GM23338 (cell line): ENCODE measurements around the gene ZNF804B. TPM values are rescaled to one million over a fixed set of nuclear protein-coding genes. Genes with fewer than 3 reads are reported as not detected.

ENCODE experiments used
- ATAC-seq: fragments of 200-7000 bp; cut with Tn5 transposase; 3 replicates; pipeline ENCODE4 v1.9.1; 2020
- DNase-seq: peaks from one replicate; pipeline ENCODE4 v3.0.0-alpha.2; 2015; ENCODE audit warnings: low spot score
- H2AFZ ChIP-seq: fragments of 200-600 bp; sonication (generic); 2 replicates; pipeline ENCODE4 v1.8.0; 2016; ENCODE audit warnings: antibody characterized with exemption, mild to moderate bottlenecking, moderate library complexity
- H3F3A ChIP-seq: fragments of 200-600 bp; sonication (generic); replicated peaks from 2 replicates; pipeline ENCODE4 v1.8.0; 2017; ENCODE audit warnings: antibody characterized with exemption, mixed run types, low read depth
- H3K27ac ChIP-seq: fragments of 200-600 bp; sonication (generic); 2 replicates; pipeline ENCODE4 v1.6.1; 2016; ENCODE audit warnings: low read depth
- H3K27me3 ChIP-seq: fragments of 200-600 bp; sonication (generic); 2 replicates; pipeline ENCODE4 v1.8.0; 2016; ENCODE audit warnings: mild to moderate bottlenecking, mixed run types, moderate library complexity; ENCODE audit not compliant: insufficient read depth
- H3K36me3 ChIP-seq: fragments of 200-600 bp; sonication (generic); 2 replicates; pipeline ENCODE4 v1.8.0; 2016; ENCODE audit warnings: mild to moderate bottlenecking; ENCODE audit not compliant: insufficient read depth
- H3K4me1 ChIP-seq: fragments of 200-600 bp; sonication (generic); 2 replicates; pipeline ENCODE4 v1.8.0; 2016; ENCODE audit warnings: mild to moderate bottlenecking, moderate library complexity; ENCODE audit not compliant: insufficient read depth
- H3K4me2 ChIP-seq: fragments of 200-600 bp; sonication (generic); 2 replicates; pipeline ENCODE4 v1.7.1; 2017; ENCODE audit warnings: mixed run types
- H3K4me3 ChIP-seq: fragments of 200-600 bp; sonication (generic); 2 replicates; pipeline ENCODE4 v1.6.1; 2016; ENCODE audit warnings: mixed run types
- H3K79me2 ChIP-seq: fragments of 200-600 bp; sonication (generic); replicated peaks from 2 replicates; pipeline ENCODE4 v1.8.0; 2017; ENCODE audit warnings: mild to moderate bottlenecking; ENCODE audit not compliant: insufficient read depth
- H3K9me2 ChIP-seq: fragments of 200-600 bp; sonication (generic); 2 replicates; pipeline ENCODE4 v1.8.0; 2017; ENCODE audit not compliant: insufficient read depth
- H4K20me1 ChIP-seq: fragments of 200-600 bp; sonication (generic); replicated peaks from 2 replicates; pipeline ENCODE4 v1.8.0; 2017; ENCODE audit warnings: mild to moderate bottlenecking; ENCODE audit not compliant: insufficient read depth
- H3K27ac Mint-ChIP-seq: 2 replicates; pipeline ENCODE4 v1.8.0; 2020; ENCODE audit warnings: inconsistent platforms, mild to moderate bottlenecking, moderate library complexity, mixed read lengths
- H3K27me3 Mint-ChIP-seq: 3 replicates; pipeline ENCODE4 v1.8.0; 2022; ENCODE audit warnings: low read depth, mild to moderate bottlenecking, moderate library complexity, mixed read lengths, inconsistent platforms; ENCODE audit not compliant: insufficient read depth, poor library complexity
- H3K36me3 Mint-ChIP-seq: 3 replicates; pipeline ENCODE4 v1.8.0; 2021; ENCODE audit warnings: low read depth, mild to moderate bottlenecking, inconsistent platforms, moderate library complexity, mixed read lengths
- H3K4me1 Mint-ChIP-seq: 3 replicates; pipeline ENCODE4 v1.8.0; 2020; ENCODE audit warnings: mild to moderate bottlenecking, inconsistent platforms, mixed read lengths
- H3K4me3 Mint-ChIP-seq: 3 replicates; pipeline ENCODE4 v1.8.0; 2021; ENCODE audit warnings: moderate library complexity, mild to moderate bottlenecking, inconsistent platforms, mixed read lengths
- H3K9me3 Mint-ChIP-seq: 3 replicates; pipeline ENCODE4 v1.8.0; 2020; ENCODE audit warnings: moderate library complexity, mild to moderate bottlenecking, inconsistent platforms, mixed read lengths
- EZH2 ChIP-seq: fragments of 200-600 bp; sonication (generic); IDR thresholded peaks from one replicate; pipeline ENCODE4 v1.8.0; 2017; ENCODE audit warnings: antibody characterized with exemption, mild to moderate bottlenecking, low read depth; ENCODE audit not compliant: unreplicated experiment
- NANOG ChIP-seq: IDR thresholded peaks from 2 replicates; pipeline ENCODE4 v1.6.1; 2016; ENCODE audit warnings: antibody characterized with exemption, borderline replicate concordance
- POLR2AphosphoS5 ChIP-seq: IDR thresholded peaks from 2 replicates; pipeline ENCODE4 v1.6.1; 2016; ENCODE audit warnings: antibody characterized with exemption, low read depth
- STAT1 ChIP-seq: IDR thresholded peaks from one replicate; pipeline ENCODE4 v1.6.1; 2016; ENCODE audit warnings: antibody characterized with exemption; ENCODE audit not compliant: unreplicated experiment
- ZNF114 ChIP-seq: fragments of 250-450 bp; sonication (Bioruptor Pico); IDR thresholded peaks from 2 replicates; pipeline ENCODE4 v1.5.0; 2020; ENCODE audit warnings: mild to moderate bottlenecking, moderate library complexity
- ZNF331 ChIP-seq: fragments of 250-450 bp; sonication (Bioruptor Pico); IDR thresholded peaks from 2 replicates; pipeline ENCODE4 v1.5.0; 2020; ENCODE audit warnings: low read depth, mild to moderate bottlenecking, moderate library complexity
- polyA plus RNA-seq: library from polyadenylated mRNA; unstranded; fragments of >200 nt; fragmentation: Nextera tagmentation; extraction: Ambion mirVana; gene quantifications from 2 replicates; pipeline ENCODE4 v1.2.1, GENCODE V29; 2016
- total RNA-seq: library from RNA; depleted of rRNA; stranded (reverse); fragments of >200 nt; shearing (Covaris generic); gene quantifications from 2 replicates; pipeline ENCODE4 v1.2.3, GENCODE V29; 2014
- TF ChIP-seq, protein P1 (sequence below): IDR thresholded peaks from one replicate; pipeline ENCODE4 v1.6.1; 2018; ENCODE audit warnings: antibody characterized with exemption; ENCODE audit not compliant: unreplicated experiment
- TF ChIP-seq, protein P2 (sequence below), 2 experiments: fragments of 200-600 bp in 1 of 2; sonication (generic) in 1 of 2; conservative IDR thresholded peaks; 2 replicates each; pipeline versions ENCODE4 v1.5.1 to v1.6.1; 2016 to 2017; ENCODE audit warnings: antibody characterized with exemption in 2 of 2, low read depth in 2 of 2, mild to moderate bottlenecking in 2 of 2, moderate library complexity in 1 of 2

The ZNF804B gene
- total and polyA plus RNA-seq, 2 experiments from 2014 or later = not detected

DNA sequence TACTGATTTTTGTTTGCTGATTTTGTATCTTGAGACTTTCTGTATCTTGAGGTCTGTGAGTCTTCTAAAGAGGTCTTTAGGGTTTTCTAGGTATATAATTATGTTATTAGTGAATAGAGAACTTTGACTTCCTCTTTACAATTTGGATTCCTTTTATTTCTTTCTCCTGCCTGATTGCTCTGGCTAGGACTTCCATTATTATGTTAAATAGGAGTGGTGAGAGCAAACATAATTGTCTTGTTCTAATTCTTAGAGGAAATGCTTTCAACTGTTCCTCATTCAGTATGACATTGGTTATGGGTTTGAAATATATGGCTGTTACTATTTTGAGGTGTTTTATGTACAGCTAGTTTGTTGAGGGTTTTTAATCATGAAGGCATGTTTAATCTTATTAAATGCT lies 344.1 kb downstream of the ZNF804B start:
- H3K27ac ChIP-seq = no peak overlapping the region
- peaks cover 17% of the 10 kb centered on the region for H3K4me1 ChIP-seq
- H3F3A ChIP-seq = no peaks in the 10 kb centered on the region
- no peaks in the 10 kb centered on the region for H3K27me3 ChIP-seq
- DNase-seq (peak; percentile 19), ATAC-seq (no peak)
- Mint-ChIP-seq H3K36me3 (peaks cover 21% of the 10 kb centered on the region), H3K27me3 (no peaks in the 10 kb centered on the region), H3K27ac (peak overlapping the region; percentile 86; the same call in 1 of the 2 replicates), H3K4me1 (peaks cover 18% of the 10 kb centered on the region), H3K9me3 (peaks cover 10% of the 10 kb centered on the region; the same call in 2 of the 3 replicates), H3K4me3 (no peak overlapping the region)
- no peaks in the 10 kb centered on the region for H3K36me3 ChIP-seq
- no peak overlapping the region for H2AFZ ChIP-seq
- TF ChIP-seq, protein P1, sequence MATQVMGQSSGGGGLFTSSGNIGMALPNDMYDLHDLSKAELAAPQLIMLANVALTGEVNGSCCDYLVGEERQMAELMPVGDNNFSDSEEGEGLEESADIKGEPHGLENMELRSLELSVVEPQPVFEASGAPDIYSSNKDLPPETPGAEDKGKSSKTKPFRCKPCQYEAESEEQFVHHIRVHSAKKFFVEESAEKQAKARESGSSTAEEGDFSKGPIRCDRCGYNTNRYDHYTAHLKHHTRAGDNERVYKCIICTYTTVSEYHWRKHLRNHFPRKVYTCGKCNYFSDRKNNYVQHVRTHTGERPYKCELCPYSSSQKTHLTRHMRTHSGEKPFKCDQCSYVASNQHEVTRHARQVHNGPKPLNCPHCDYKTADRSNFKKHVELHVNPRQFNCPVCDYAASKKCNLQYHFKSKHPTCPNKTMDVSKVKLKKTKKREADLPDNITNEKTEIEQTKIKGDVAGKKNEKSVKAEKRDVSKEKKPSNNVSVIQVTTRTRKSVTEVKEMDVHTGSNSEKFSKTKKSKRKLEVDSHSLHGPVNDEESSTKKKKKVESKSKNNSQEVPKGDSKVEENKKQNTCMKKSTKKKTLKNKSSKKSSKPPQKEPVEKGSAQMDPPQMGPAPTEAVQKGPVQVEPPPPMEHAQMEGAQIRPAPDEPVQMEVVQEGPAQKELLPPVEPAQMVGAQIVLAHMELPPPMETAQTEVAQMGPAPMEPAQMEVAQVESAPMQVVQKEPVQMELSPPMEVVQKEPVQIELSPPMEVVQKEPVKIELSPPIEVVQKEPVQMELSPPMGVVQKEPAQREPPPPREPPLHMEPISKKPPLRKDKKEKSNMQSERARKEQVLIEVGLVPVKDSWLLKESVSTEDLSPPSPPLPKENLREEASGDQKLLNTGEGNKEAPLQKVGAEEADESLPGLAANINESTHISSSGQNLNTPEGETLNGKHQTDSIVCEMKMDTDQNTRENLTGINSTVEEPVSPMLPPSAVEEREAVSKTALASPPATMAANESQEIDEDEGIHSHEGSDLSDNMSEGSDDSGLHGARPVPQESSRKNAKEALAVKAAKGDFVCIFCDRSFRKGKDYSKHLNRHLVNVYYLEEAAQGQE = no peak
- peak; percentile 57; the same call in 1 of the 2 replicates for TF ChIP-seq NANOG
- no peak for TF ChIP-seq ZNF114 (CRISPR knock-in tag)
- TF ChIP-seq ZNF331 (CRISPR knock-in tag) = no peak
- no peak for TF ChIP-seq EZH2
- no peaks in the 10 kb centered on the region for H4K20me1 ChIP-seq
- no peaks in the 10 kb centered on the region for H3K79me2 ChIP-seq
- H3K4me2 ChIP-seq = peak overlapping the region; percentile 65
- H3K9me2 ChIP-seq = peaks cover 23% of the 10 kb centered on the region
- H3K4me3 ChIP-seq = peak overlapping the region; percentile 4

DNA sequence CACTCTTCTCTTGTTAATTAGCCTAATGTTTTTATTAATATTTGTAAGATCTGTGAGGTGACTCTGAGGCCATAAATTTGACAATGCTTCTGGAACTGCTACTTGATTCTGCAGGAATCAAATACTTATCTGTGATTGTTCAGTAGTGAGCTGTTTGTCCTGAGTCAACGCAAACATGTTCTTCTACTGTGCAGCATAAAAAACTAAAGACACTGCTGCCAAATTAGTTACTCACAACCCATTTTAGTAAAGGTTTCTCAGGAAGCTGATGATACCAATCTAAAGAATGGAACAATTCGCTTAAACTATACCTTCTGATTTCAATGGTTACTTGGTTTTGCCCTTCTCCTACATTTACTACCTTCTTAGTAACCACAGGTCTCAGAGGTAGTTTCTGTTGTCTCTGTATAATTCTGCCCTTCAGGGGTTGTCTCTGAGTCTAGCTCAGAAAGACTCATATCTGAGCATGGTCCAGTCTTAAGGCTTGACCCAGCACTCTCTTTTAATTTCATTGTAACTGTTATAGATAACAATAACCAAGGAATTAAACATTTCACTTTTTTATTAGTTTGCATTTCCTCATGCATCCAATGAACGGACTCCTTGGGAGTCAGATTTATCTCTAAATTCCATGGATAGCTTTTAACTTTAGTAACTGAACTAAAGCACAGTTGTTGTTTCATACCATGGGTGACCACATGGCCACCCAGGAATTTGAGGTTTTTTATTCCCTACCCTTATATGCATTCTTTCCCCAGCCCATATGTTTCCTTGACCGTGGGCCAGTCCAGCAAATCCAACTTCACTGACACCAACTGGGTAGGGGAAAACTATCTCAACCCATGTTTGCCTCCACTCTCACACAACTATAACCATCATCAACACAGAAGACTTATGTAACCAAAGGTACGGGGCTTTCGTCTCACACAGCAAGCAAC lies 345.5 kb downstream of the ZNF804B start:
- Histone ChIP-seq H4K20me1 (no peaks in the 10 kb centered on the region), H3K79me2 (no peaks in the 10 kb centered on the region), H3K4me2 (peak overlapping the region; percentile 65; the same call in 1 of the 2 replicates), H2AFZ (no peak overlapping the region), H3K27ac (no peak overlapping the region), H3K4me1 (peaks cover 17% of the 10 kb centered on the region), H3K36me3 (no peaks in the 10 kb centered on the region), H3K4me3 (no peak overlapping the region), H3K27me3 (no peaks in the 10 kb centered on the region), H3F3A (no peaks in the 10 kb centered on the region), H3K9me2 (peaks cover 16% of the 10 kb centered on the region)
- no peak overlapping the region for H3K27ac Mint-ChIP-seq
- H3K27me3 Mint-ChIP-seq = no peaks in the 10 kb centered on the region
- no peak overlapping the region for H3K4me3 Mint-ChIP-seq
- ATAC-seq (no peak), DNase-seq (no peak)
- H3K4me1 Mint-ChIP-seq = peaks cover 18% of the 10 kb centered on the region
- TF ChIP-seq POLR2AphosphoS5 = no peak
- TF ChIP-seq, protein P2, sequence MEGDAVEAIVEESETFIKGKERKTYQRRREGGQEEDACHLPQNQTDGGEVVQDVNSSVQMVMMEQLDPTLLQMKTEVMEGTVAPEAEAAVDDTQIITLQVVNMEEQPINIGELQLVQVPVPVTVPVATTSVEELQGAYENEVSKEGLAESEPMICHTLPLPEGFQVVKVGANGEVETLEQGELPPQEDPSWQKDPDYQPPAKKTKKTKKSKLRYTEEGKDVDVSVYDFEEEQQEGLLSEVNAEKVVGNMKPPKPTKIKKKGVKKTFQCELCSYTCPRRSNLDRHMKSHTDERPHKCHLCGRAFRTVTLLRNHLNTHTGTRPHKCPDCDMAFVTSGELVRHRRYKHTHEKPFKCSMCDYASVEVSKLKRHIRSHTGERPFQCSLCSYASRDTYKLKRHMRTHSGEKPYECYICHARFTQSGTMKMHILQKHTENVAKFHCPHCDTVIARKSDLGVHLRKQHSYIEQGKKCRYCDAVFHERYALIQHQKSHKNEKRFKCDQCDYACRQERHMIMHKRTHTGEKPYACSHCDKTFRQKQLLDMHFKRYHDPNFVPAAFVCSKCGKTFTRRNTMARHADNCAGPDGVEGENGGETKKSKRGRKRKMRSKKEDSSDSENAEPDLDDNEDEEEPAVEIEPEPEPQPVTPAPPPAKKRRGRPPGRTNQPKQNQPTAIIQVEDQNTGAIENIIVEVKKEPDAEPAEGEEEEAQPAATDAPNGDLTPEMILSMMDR (conservative IDR thresholded peaks at IDR 0.05; ENCODE audit: low read depth in 2 of 2) = no peak
- TF ChIP-seq STAT1 = no peak
- no peak for TF ChIP-seq ZNF114 (CRISPR knock-in tag)
- no peak for TF ChIP-seq ZNF331 (CRISPR knock-in tag)
- TF ChIP-seq, protein P1 = no peak
- TF ChIP-seq EZH2 = no peak
- H3K9me3 Mint-ChIP-seq = peaks cover 10% of the 10 kb centered on the region; the same call in 2 of the 3 replicates
- H3K36me3 Mint-ChIP-seq = peaks cover 21% of the 10 kb centered on the region
